Lower lobe of right lung (tissue), 2 donors: ENCODE measurements around the gene CHCHD6. TPM values are rescaled to one million over a fixed set of nuclear protein-coding genes. Genes with fewer than 3 reads are reported as not detected.

ENCODE experiments used
- ATAC-seq, 2 donors: fragments of 200-7000 bp; cut with Tn5 transposase; one replicate each; pipeline ENCODE4 v1.9.1; 2020 to 2022; ENCODE audit warnings: mild to moderate bottlenecking in 2 of 2, moderate library complexity in 2 of 2
- DNase-seq: peaks from one replicate; pipeline ENCODE4 v3.0.0-alpha.2; 2020
- H3K27ac ChIP-seq: fragments of 200-600 bp; one replicate; pipeline ENCODE4 v1.8.0; 2022
- H3K27me3 ChIP-seq: fragments of 200-600 bp; one replicate; pipeline ENCODE4 v1.8.0; 2022; ENCODE audit warnings: low read depth
- H3K36me3 ChIP-seq: fragments of 200-600 bp; one replicate; pipeline ENCODE4 v1.8.0; 2022; ENCODE audit warnings: mild to moderate bottlenecking
- H3K4me1 ChIP-seq: fragments of 200-600 bp; one replicate; pipeline ENCODE4 v1.8.0; 2022
- H3K4me3 ChIP-seq: fragments of 200-600 bp; one replicate; pipeline ENCODE4 v1.8.0; 2022; ENCODE audit warnings: mild to moderate bottlenecking
- H3K9me3 ChIP-seq: fragments of 200-600 bp; one replicate; pipeline ENCODE4 v1.8.0; 2022
- intact Hi-C: fragments of 100-400 bp; cut with DNase I; formaldehyde crosslinking; loops from one replicate; pipeline ENCODE4 v1.11.0; 2022
- total RNA-seq: library from RNA; stranded (reverse); fragmentation: NEBNext Ultra II Directional; extraction: Animal tissue kit (Norgen Biotek cat#: 25700); gene quantifications from one replicate; pipeline ENCODE4 v1.2.1, GENCODE V29; 2021
- TF ChIP-seq, protein P1 (sequence below): fragments of 200-600 bp; IDR thresholded peaks from one replicate; pipeline ENCODE4 v1.8.0; 2022; ENCODE audit warnings: antibody characterized with exemption, mild to moderate bottlenecking
- donor health status: DM: no; HTN: yes; CAD: no; lungs with severe emphysema.

CHCHD6 gene
- total RNA-seq, 1 donor from 2014 or later = 12.2 TPM

DNA sequence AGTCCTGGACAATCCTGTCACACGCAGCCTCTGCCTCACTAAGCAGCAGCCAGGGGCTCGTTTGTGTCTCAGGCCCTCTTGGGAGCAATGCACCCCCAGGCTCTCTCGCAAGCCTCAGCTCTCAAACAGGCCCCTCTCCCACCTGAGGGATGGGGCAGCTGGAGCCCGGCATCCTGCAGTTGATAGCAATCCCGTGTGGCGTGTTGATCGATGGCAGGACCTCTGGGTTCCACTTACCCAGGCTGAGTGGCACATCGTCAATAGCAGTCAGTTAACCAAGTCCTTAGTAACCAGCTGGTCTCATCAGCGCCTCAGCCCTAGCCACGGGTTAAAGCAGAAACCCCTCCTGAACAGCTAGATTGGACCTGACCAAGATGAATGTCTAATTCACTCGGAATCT lies 242.4 kb downstream of the CHCHD6 start:
- ATAC-seq (no peak), DNase-seq (no peak)
- H3K4me1 ChIP-seq = no peaks in the 10 kb centered on the region
- intact Hi-C loops = no loop called here
- H3K27me3 ChIP-seq = no peaks in the 10 kb centered on the region
- no peak overlapping the region for H3K27ac ChIP-seq
- no peaks in the 10 kb centered on the region for H3K9me3 ChIP-seq
- TF ChIP-seq, protein P1, sequence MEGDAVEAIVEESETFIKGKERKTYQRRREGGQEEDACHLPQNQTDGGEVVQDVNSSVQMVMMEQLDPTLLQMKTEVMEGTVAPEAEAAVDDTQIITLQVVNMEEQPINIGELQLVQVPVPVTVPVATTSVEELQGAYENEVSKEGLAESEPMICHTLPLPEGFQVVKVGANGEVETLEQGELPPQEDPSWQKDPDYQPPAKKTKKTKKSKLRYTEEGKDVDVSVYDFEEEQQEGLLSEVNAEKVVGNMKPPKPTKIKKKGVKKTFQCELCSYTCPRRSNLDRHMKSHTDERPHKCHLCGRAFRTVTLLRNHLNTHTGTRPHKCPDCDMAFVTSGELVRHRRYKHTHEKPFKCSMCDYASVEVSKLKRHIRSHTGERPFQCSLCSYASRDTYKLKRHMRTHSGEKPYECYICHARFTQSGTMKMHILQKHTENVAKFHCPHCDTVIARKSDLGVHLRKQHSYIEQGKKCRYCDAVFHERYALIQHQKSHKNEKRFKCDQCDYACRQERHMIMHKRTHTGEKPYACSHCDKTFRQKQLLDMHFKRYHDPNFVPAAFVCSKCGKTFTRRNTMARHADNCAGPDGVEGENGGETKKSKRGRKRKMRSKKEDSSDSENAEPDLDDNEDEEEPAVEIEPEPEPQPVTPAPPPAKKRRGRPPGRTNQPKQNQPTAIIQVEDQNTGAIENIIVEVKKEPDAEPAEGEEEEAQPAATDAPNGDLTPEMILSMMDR = no peak
- H3K4me3 ChIP-seq = no peak overlapping the region
- peaks cover 4% of the 10 kb centered on the region for H3K36me3 ChIP-seq

DNA sequence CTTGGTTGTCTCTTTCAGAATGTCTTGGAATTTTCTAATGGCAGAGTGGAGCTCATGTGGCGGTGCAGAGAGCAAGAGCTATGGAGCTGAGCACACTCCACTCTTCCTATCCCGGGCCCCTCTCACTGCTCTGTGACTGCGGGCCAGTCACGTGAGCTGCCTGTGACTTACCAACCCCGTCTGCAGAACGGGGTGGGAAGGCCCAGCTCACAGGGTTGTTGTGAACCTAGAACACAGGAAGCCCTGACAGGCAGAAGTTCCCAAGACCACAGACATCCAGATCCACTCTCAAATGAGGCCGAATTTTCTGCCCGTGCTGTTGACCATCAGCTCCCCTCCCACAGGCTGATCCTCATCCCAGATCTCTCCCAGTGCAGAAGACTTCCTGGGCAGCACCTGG lies 243.4 kb downstream of the CHCHD6 start:
- DNase-seq = no peak
- Histone ChIP-seq H3K27ac (no peak overlapping the region), H3K4me1 (no peaks in the 10 kb centered on the region), H3K9me3 (no peaks in the 10 kb centered on the region), H3K4me3 (no peak overlapping the region), H3K27me3 (no peaks in the 10 kb centered on the region), H3K36me3 (peaks cover 4% of the 10 kb centered on the region)
- intact Hi-C loops = no loop called here
- TF ChIP-seq, protein P1 = no peak
- no peak for ATAC-seq

DNA sequence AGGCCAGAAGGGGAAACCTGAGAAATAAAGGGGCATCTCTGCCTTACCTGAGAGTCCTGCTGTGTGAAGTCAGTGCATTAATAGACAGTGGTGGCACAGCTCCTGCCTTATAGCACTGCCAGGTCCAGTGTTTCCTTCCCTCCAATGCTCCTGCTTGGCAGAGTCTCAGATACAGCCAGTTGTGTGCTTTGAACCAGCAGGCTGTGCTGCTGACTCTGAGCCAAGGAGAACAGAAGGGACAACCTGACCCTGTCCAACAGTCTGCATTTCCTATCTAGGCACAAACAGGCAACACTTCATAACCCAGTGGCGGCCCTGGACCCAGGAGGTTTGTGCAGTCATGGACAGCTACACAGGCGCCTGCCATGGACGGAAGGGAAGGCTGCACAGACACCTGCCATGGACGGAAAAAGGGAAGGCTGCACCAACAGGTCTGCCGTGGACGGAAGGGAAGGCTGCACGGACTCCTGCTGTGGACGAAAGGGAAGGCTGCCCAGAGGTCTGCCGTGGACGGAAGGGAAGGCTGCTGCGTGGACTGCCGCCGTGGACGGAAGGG lies 245.0 kb downstream of the CHCHD6 start:
- DNase-seq = no peak
- Histone ChIP-seq H3K4me3 (no peak overlapping the region), H3K9me3 (no peaks in the 10 kb centered on the region), H3K36me3 (peaks cover 4% of the 10 kb centered on the region), H3K27ac (no peak overlapping the region), H3K4me1 (no peaks in the 10 kb centered on the region), H3K27me3 (no peaks in the 10 kb centered on the region)
- TF ChIP-seq, protein P1 = no peak
- intact Hi-C loops = no loop called here
- ATAC-seq = no peak

DNA sequence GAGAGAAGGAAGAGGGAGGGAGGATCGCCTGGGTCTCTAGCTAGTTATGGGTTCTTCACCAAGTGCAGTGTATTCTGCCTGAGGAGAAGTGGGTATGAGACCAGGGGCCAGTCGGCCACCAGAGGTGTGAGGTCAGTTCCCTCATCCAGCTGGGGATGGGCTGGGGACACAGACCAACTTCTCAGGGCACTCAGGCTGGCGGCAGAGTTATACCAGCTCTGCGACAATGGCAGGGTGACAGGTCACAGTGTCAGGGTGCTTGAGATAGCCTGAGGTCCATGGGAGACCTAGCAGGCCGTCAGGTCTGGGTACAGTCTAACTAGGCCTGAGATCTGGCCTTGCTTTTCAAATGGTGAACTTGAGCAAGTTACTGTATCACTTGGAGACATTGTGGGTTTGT lies 247.5 kb downstream of the CHCHD6 start:
- TF ChIP-seq, protein P1 = no peak
- no peak overlapping the region for H3K4me3 ChIP-seq
- H3K27ac ChIP-seq = no peak overlapping the region
- H3K9me3 ChIP-seq = no peaks in the 10 kb centered on the region
- H3K36me3 ChIP-seq = peaks cover 4% of the 10 kb centered on the region
- no peaks in the 10 kb centered on the region for H3K27me3 ChIP-seq
- no peaks in the 10 kb centered on the region for H3K4me1 ChIP-seq
- DNase-seq (no peak), ATAC-seq (no peak)
- intact Hi-C loops = no loop called here

DNA sequence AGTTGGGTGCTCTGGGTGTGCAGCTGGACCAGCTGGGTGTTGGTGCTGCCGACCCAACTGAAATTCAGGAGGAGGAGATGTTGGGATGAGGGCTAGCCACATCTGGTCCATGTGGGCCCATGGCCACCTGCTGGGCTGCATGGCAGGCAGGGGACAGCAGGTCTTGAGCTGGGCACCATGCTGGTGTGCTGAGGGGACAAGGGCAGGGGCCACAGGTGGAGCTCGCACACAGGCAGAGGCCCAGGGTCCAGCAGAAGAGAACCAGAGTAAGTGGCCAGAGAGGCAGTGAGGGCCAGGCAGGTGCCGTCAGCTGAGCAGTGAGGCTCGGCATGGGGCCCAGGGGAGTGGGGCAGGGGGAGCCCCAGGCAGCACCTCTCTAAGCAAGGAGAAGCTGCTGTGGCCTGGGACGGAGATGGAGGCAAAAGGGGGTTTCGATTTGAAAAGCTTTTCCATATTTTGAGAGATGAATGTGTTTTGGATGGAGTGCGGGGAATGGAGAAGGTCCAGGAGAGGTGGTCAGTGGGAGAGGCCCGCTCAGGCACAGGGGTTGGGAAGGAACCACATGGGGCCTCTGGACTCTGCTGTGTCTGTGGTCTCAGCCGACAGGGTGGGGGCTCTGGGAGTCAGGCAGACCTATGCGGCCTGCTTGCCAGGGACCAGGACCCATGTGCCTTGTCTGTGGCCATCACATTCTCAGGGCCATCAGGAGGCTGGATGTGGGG lies 248.4 kb downstream of the CHCHD6 start:
- DNase-seq (no peak), ATAC-seq (no peak)
- H3K9me3 ChIP-seq = no peaks in the 10 kb centered on the region
- H3K27me3 ChIP-seq = no peaks in the 10 kb centered on the region
- intact Hi-C loops = no loop called here
- H3K4me3 ChIP-seq = no peak overlapping the region
- H3K36me3 ChIP-seq = peaks cover 4% of the 10 kb centered on the region
- H3K27ac ChIP-seq = no peak overlapping the region
- TF ChIP-seq, protein P1 = no peak
- H3K4me1 ChIP-seq = no peaks in the 10 kb centered on the region
